ENCODE data around the gene RPS27A. TPM values are rescaled to one million over a fixed set of nuclear protein-coding genes. Genes with fewer than 3 reads are reported as not detected.
A peak's percentile ranks its signal among the peaks of the same experiment; 100 is the strongest.
"Not testable (repeated sequence)": the region's sequence is repeated elsewhere in the genome, so short reads cannot be mapped to it uniquely, and the experiment has no call there.

The RPS27A gene
- total and polyA plus RNA-seq, 2 experiments from 2014 or later, result 775 to 1,144 TPM

DNA sequence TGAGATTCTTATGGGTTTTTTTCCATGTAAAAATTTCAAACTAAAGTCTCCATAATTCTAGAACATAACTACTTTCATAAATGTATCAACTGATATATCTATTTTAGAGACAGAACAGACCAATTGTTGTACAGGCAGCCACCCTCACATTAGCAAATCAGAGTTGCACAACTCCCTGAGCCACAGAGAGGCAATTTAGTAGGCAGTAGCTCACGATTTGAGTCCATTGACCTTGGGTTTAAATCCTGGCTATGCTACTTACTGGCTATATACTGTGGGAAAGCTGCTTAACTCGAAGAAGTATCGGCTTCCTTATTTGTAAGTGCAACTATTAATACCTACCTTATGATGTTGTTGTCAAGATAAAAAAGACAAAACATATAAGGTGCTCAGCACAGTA, 20.3 kb downstream of the RPS27A start:
- peaks cover 34% of the 10 kb centered on the region for H3K36me3 ChIP-seq (ENCODE audit: low read depth)
- no peaks in the 10 kb centered on the region for H3K79me2 ChIP-seq (ENCODE audit: insufficient read depth)
- H3K4me1 ChIP-seq (ENCODE audit: insufficient read depth), result no peaks in the 10 kb centered on the region
- no peak overlapping the region for H3K4me3 ChIP-seq
- H3K9me3 ChIP-seq (ENCODE audit: low read depth), result no peaks in the 10 kb centered on the region
- H3K27me3 ChIP-seq (replicated peaks; ENCODE audit: insufficient read depth), result no peaks in the 10 kb centered on the region
- TF ChIP-seq EZH2 (IDR thresholded peaks at IDR 0.05; ENCODE audit: insufficient read depth, poor library complexity, severe bottlenecking) (no peak), EZH2phosphoT487 (IDR thresholded peaks at IDR 0.05; ENCODE audit: insufficient read depth, low read depth) (no peak)
- no peak overlapping the region for H2AFZ ChIP-seq
- H3F3A ChIP-seq (ENCODE audit: insufficient read depth), result no peaks in the 10 kb centered on the region
- no peak overlapping the region for H3K27ac ChIP-seq
- WGBS, 2 experiments (ENCODE audit: low coverage in 1 of 2, low lambda C conversion rate in 2 of 2, missing lambda C conversion rate in 2 of 2), result 81 to 86% methylated on average over 3 of the region's 3 CpGs
- H4K20me1 ChIP-seq (ENCODE audit: insufficient read depth), result no peaks in the 10 kb centered on the region
- H3K9me2 ChIP-seq (ENCODE audit: insufficient read depth), result no peaks in the 10 kb centered on the region
- DNase-seq, result no peak
- H3K4me2 ChIP-seq (ENCODE audit: unreplicated experiment), result no peak overlapping the region
- in situ Hi-C loops (cut with MboI), result no loop called here
- no peak overlapping the region for H3K9ac ChIP-seq

DNA sequence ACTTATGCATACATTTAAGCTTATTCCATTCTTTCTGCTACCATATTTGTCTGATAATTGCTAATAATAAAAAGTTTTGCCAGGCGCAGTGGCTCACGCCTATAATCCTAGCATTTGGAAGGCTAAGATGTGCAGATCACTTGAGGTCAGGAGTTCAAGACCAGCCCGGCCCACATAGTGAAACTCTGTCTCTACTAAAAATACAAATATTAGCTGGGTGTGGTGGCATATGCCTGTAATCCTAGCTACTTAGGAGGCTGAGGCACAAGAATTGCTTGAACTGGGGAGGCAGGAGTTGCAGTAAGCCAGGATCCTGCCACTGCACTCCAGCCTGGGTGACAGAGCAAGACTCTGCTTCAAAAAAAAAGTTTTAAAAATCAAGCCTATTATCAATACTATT, 27.1 kb downstream of the RPS27A start:
- H2AFZ ChIP-seq; H4K20me1 ChIP-seq (ENCODE audit: insufficient read depth); H3K4me3 ChIP-seq; H3K9me3 ChIP-seq (ENCODE audit: low read depth); H3K9me2 ChIP-seq (ENCODE audit: insufficient read depth); H3K27ac ChIP-seq; H3K79me2 ChIP-seq (ENCODE audit: insufficient read depth); H3K27me3 ChIP-seq (replicated peaks; ENCODE audit: insufficient read depth); H3K4me1 ChIP-seq (ENCODE audit: insufficient read depth); H3K4me2 ChIP-seq (ENCODE audit: unreplicated experiment); DNase-seq; H3K9ac ChIP-seq; H3F3A ChIP-seq (ENCODE audit: insufficient read depth); in situ Hi-C loops (cut with MboI): not testable (repeated sequence)
- H3K36me3 ChIP-seq (ENCODE audit: low read depth), result peaks cover 39% of the 10 kb centered on the region
- WGBS, 2 experiments (ENCODE audit: low coverage in 1 of 2, low lambda C conversion rate in 2 of 2, missing lambda C conversion rate in 2 of 2), result 97 to 99% methylated on average over 3 of the region's 3 CpGs

DNA sequence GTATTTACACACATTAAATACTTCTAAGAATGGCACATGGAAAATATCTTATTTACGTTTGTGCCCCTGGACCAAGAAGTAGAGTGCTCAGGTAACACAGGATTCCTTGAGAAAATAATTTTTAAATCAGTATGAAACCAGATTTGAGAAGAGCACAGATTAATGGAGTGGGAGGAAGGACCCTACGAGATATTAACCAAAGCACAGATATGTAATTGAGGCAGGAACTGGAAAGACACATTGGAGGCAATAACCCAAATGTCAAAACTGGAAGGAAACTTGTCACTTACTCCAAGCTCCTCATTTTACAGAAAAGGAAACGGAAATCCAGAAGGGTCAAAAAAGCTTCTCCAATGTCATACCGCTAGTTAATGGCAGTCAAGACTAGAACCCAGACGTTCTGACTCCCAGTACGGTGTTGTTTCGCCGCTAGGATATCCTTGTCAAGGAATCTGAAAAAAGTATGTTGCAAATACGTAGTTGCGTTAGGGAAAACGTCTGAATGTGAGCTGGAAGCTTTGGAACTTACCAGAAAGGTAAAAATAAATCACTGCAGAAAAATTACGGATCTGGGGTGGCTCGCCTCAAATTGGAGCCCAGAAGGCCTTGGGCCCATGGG, 35.9 kb downstream of the RPS27A start:
- H3K9me3 ChIP-seq (ENCODE audit: low read depth), result no peaks in the 10 kb centered on the region
- H3F3A ChIP-seq (ENCODE audit: insufficient read depth), result no peaks in the 10 kb centered on the region
- WGBS, 2 experiments (ENCODE audit: low coverage in 1 of 2, low lambda C conversion rate in 2 of 2, missing lambda C conversion rate in 2 of 2), result 7 to 10% methylated on average over 13 of the region's 13 CpGs
- H3K4me1 ChIP-seq (ENCODE audit: insufficient read depth), result no peaks in the 10 kb centered on the region; the same call in none of the 2 replicates
- H3K4me3 ChIP-seq, result peak overlapping the region; percentile 94
- peaks cover 11% of the 10 kb centered on the region for H3K36me3 ChIP-seq (ENCODE audit: low read depth)
- peak overlapping the region; percentile 58 for H3K27ac ChIP-seq
- H2AFZ ChIP-seq, result peak overlapping the region; percentile 99
- no peaks in the 10 kb centered on the region for H3K27me3 ChIP-seq (replicated peaks; ENCODE audit: insufficient read depth)
- in situ Hi-C loops (cut with MboI), result no loop called here
- no peaks in the 10 kb centered on the region for H3K9me2 ChIP-seq (ENCODE audit: insufficient read depth)
- peaks cover 19% of the 10 kb centered on the region; the same call in 1 of the 2 replicates for H3K79me2 ChIP-seq (ENCODE audit: insufficient read depth)
- TF ChIP-seq EZH2 (IDR thresholded peaks at IDR 0.05; ENCODE audit: insufficient read depth, poor library complexity, severe bottlenecking), result no peak
- no peak for TF ChIP-seq EZH2phosphoT487 (IDR thresholded peaks at IDR 0.05; ENCODE audit: insufficient read depth, low read depth)
- H3K9ac ChIP-seq, result peak overlapping the region; percentile 92
- H4K20me1 ChIP-seq (ENCODE audit: insufficient read depth), result no peaks in the 10 kb centered on the region
- DNase-seq, result no peak
- H3K4me2 ChIP-seq (ENCODE audit: unreplicated experiment), result peak overlapping the region; percentile 80

DNA sequence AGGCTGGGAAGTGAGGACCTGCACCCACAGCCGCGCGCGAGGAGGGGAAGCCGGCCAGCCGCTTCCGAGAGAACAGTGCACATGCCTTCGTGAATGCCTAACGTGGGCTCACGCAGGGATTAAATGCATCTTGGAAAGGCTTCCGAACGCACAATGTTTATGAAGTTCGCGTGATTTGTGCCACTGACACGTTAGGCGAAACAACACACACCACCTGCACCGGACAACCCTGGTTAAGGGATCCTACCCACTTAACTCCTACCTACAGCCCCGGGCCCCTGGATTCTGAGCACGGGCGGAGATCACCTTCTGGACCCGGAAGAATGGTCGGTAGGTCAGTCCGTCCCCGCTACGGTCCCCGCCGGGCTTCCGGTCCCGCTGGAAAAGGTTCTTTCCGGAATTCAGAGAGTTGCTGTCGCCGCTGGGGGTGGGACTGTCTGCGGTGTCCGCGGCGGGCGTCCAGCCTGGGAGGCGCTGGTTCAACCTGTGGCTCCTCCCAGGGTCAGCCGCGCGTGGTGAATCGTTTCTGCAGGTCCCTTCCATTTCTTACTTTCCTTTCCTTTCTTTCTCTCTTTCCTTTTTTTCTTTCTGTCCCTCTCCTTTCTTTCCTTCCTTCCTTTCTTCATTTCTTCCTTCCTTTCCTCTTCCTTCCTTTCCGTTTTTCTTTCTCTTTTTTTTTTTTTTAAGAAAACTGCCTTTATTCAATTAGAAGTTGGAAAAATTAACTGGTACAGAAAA, 36.6 kb downstream of the RPS27A start, which contains the start of gene MTIF2:
Gene MTIF2, minus strand, starts transcription at position 325 of the 738 bp plus-strand sequence. CDS start 5,373 bp downstream, outside the sequence.
- H3F3A ChIP-seq (ENCODE audit: insufficient read depth), result no peaks in the 10 kb centered on the region
- peak within 1 kb of the TSS; percentile 94 for H3K4me3 ChIP-seq
- peak within 1 kb of the TSS; percentile 92 for H3K9ac ChIP-seq
- H3K9me2 ChIP-seq (ENCODE audit: insufficient read depth), result no peaks in the 10 kb centered on the region
- in situ Hi-C loops (cut with MboI), result no loop called here
- WGBS, 2 experiments (ENCODE audit: low coverage in 1 of 2, low lambda C conversion rate in 2 of 2, missing lambda C conversion rate in 2 of 2), result 1% methylated on average over 43 of the region's 43 CpGs
- H3K4me1 ChIP-seq (ENCODE audit: insufficient read depth), result no peaks in the 10 kb centered on the region; the same call in none of the 2 replicates
- peak within 1 kb of the TSS; percentile 99 for H2AFZ ChIP-seq
- peak within 1 kb of the TSS; percentile 69 for H3K27ac ChIP-seq
- peaks cover 19% of the 10 kb centered on the region; the same call in 1 of the 2 replicates for H3K79me2 ChIP-seq (ENCODE audit: insufficient read depth)
- peaks cover 5% of the 10 kb centered on the region for H3K36me3 ChIP-seq (ENCODE audit: low read depth)
- peak within 1 kb of the TSS; percentile 90 for H3K4me2 ChIP-seq (ENCODE audit: unreplicated experiment)
- no peaks in the 10 kb centered on the region for H4K20me1 ChIP-seq (ENCODE audit: insufficient read depth)
- no peaks in the 10 kb centered on the region for H3K27me3 ChIP-seq (replicated peaks; ENCODE audit: insufficient read depth)
- DNase-seq, result peak; percentile 99
- H3K9me3 ChIP-seq (ENCODE audit: low read depth), result no peaks in the 10 kb centered on the region
- TF ChIP-seq EZH2 (IDR thresholded peaks at IDR 0.05; ENCODE audit: insufficient read depth, poor library complexity, severe bottlenecking) (no peak), EZH2phosphoT487 (IDR thresholded peaks at IDR 0.05; ENCODE audit: insufficient read depth, low read depth) (no peak)

Measured in GM23248 (cell line).